Measurements from ENCODE around the gene RCC1. TPM values are rescaled to one million over a fixed set of nuclear protein-coding genes. Genes with fewer than 3 reads are reported as not detected.

Gene RCC1
- total RNA-seq, 1 experiment from 2014 or later: 103 TPM

DNA sequence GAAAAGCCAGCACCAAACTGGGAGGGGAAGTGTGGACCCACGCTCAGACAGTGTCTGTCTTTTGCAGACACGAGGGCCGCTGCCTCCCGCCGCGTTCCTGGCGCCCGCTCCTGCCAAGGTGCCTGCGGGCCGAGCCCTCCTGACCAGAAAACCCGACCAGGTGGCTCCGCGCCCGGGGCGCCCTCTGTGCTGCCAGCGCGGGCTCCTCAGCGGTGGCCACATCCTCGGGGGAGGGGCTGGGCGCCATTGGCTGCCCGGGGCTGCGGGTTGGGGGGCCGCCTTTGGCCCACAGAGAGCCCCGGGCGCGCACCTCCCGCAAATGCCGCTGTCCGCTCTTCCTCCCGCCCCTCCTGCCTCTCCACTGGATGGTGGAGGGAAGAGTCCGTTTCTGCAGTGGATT is 24.6 kb downstream of the RCC1 start:
- no peak; the same call in 1 of the 2 replicates for ATAC-seq
- no peaks in the 10 kb centered on the region for H3K9me3 Mint-ChIP-seq
- H3K27me3 Mint-ChIP-seq (ENCODE audit: low read depth): no peaks in the 10 kb centered on the region
- H3K4me3 Mint-ChIP-seq: no peak overlapping the region
- POLR2A ChIA-PET: no interaction called here
- CTCF ChIA-PET: interaction anchor here (1.2 kb wide), 1 partner anchor 73 kb away, joined by 3 read pairs; no protein-coding TSS in a partner anchor
- no peak for DNase-seq (ENCODE audit: low spot score)
- H3K27ac Mint-ChIP-seq: no peak overlapping the region
- H3K36me3 Mint-ChIP-seq: peaks cover 45% of the 10 kb centered on the region
- peaks cover 3% of the 10 kb centered on the region; the same call in 1 of the 2 replicates for H3K4me1 Mint-ChIP-seq
- TF ChIP-seq, protein P1, sequence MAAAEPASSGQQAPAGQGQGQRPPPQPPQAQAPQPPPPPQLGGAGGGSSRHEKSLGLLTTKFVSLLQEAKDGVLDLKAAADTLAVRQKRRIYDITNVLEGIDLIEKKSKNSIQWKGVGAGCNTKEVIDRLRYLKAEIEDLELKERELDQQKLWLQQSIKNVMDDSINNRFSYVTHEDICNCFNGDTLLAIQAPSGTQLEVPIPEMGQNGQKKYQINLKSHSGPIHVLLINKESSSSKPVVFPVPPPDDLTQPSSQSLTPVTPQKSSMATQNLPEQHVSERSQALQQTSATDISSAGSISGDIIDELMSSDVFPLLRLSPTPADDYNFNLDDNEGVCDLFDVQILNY (CRISPR knock-in tag; IDR thresholded peaks at IDR 0.05): no peak
- TF ChIP-seq ZNF416 (CRISPR knock-in tag; IDR thresholded peaks at IDR 0.05) (no peak), ZNF396 (CRISPR knock-in tag; IDR thresholded peaks at IDR 0.05; ENCODE audit: borderline replicate concordance) (no peak), PRDM15 (CRISPR knock-in tag; IDR thresholded peaks at IDR 0.05) (no peak)
- TF ChIP-seq, protein P2, sequence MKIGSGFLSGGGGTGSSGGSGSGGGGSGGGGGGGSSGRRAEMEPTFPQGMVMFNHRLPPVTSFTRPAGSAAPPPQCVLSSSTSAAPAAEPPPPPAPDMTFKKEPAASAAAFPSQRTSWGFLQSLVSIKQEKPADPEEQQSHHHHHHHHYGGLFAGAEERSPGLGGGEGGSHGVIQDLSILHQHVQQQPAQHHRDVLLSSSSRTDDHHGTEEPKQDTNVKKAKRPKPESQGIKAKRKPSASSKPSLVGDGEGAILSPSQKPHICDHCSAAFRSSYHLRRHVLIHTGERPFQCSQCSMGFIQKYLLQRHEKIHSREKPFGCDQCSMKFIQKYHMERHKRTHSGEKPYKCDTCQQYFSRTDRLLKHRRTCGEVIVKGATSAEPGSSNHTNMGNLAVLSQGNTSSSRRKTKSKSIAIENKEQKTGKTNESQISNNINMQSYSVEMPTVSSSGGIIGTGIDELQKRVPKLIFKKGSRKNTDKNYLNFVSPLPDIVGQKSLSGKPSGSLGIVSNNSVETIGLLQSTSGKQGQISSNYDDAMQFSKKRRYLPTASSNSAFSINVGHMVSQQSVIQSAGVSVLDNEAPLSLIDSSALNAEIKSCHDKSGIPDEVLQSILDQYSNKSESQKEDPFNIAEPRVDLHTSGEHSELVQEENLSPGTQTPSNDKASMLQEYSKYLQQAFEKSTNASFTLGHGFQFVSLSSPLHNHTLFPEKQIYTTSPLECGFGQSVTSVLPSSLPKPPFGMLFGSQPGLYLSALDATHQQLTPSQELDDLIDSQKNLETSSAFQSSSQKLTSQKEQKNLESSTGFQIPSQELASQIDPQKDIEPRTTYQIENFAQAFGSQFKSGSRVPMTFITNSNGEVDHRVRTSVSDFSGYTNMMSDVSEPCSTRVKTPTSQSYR (CRISPR knock-in tag; IDR thresholded peaks at IDR 0.05): no peak

DNA sequence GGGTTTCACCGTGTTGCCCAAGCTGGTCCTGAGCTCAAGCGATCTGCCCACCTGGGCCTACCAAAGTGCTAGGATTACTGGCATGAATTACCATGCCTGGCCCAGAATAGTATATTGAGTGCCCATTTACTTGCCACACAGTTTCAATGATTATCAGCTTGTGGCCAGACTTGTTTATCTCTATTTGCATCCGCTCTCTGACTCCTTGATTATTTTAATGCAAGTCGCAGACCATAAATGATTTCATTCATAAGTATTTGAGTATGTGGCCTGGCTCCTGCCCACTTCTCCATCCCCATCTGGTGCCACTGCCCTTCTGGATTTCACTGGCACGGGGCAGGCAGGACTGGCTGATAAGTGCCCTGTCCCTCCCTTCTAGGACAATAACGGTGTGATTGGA is 28.8 kb downstream of the RCC1 start:
- Mint-ChIP-seq H3K36me3 (peaks cover 60% of the 10 kb centered on the region), H3K9me3 (no peaks in the 10 kb centered on the region), H3K27ac (no peak overlapping the region; the same call in 1 of the 2 replicates), H3K27me3 (ENCODE audit: low read depth) (no peaks in the 10 kb centered on the region), H3K4me1 (no peaks in the 10 kb centered on the region), H3K4me3 (no peak overlapping the region)
- TF ChIP-seq MLX (CRISPR knock-in tag; IDR thresholded peaks at IDR 0.05) (no peak), NR2C2 (CRISPR knock-in tag; IDR thresholded peaks at IDR 0.05) (no peak), PREB (CRISPR knock-in tag; IDR thresholded peaks at IDR 0.05; ENCODE audit: borderline replicate concordance) (no peak), GTF2I (CRISPR knock-in tag; conservative IDR thresholded peaks at IDR 0.05) (no peak), ZNF317 (CRISPR knock-in tag; IDR thresholded peaks at IDR 0.05; ENCODE audit: borderline replicate concordance, low read depth) (no peak), ZNF219 (CRISPR knock-in tag; IDR thresholded peaks at IDR 0.05; ENCODE audit: borderline replicate concordance) (no peak)
- DNase-seq (ENCODE audit: low spot score) (no peak), ATAC-seq (no peak)
- ChIA-PET POLR2A (no interaction called here), CTCF (no interaction called here)

DNA sequence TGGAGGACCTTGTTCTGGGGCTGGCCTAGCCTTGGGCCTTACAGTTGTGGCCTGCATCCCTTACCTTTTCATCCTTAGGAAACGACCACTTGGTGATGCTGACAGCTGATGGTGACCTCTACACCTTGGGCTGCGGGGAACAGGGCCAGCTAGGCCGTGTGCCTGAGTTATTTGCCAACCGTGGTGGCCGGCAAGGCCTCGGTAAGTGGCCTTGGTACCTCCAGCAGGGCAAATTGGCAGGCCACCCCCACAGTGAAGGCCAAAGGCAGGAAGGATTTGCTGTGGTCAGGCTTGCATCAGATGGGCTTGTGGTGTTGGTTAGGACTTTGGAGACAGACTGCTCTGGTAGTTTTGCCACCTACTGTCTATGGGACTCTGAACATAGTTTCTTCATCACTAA is 29.3 kb downstream of the RCC1 start:
- Mint-ChIP-seq H3K27ac (no peak overlapping the region), H3K4me1 (no peaks in the 10 kb centered on the region), H3K4me3 (no peak overlapping the region), H3K9me3 (no peaks in the 10 kb centered on the region), H3K36me3 (peaks cover 55% of the 10 kb centered on the region), H3K27me3 (ENCODE audit: low read depth) (no peaks in the 10 kb centered on the region)
- ATAC-seq: no peak
- no peak for DNase-seq (ENCODE audit: low spot score)
- ChIA-PET CTCF (no interaction called here), POLR2A (no interaction called here)
- TF ChIP-seq, protein P3, sequence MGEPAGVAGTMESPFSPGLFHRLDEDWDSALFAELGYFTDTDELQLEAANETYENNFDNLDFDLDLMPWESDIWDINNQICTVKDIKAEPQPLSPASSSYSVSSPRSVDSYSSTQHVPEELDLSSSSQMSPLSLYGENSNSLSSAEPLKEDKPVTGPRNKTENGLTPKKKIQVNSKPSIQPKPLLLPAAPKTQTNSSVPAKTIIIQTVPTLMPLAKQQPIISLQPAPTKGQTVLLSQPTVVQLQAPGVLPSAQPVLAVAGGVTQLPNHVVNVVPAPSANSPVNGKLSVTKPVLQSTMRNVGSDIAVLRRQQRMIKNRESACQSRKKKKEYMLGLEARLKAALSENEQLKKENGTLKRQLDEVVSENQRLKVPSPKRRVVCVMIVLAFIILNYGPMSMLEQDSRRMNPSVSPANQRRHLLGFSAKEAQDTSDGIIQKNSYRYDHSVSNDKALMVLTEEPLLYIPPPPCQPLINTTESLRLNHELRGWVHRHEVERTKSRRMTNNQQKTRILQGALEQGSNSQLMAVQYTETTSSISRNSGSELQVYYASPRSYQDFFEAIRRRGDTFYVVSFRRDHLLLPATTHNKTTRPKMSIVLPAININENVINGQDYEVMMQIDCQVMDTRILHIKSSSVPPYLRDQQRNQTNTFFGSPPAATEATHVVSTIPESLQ (CRISPR knock-in tag; IDR thresholded peaks at IDR 0.05): no peak
- TF ChIP-seq AFF4 (CRISPR knock-in tag; IDR thresholded peaks at IDR 0.05; ENCODE audit: borderline replicate concordance): no peak
- TF ChIP-seq ZNF263 (CRISPR knock-in tag; IDR thresholded peaks at IDR 0.05; ENCODE audit: low read depth): no peak
- TF ChIP-seq ZNF416 (CRISPR knock-in tag; IDR thresholded peaks at IDR 0.05): no peak
